IMR-90 (cell line): ENCODE results near the gene DCDC1. TPM values are rescaled to one million over a fixed set of nuclear protein-coding genes. Genes with fewer than 3 reads are reported as not detected.

Experiments
- ATAC-seq: fragments of 200-7000 bp; cut with Tn5 transposase; 2 replicates; pipeline ENCODE4 v1.9.1; 2020; ENCODE audit warnings: low read depth, mild to moderate bottlenecking, moderate library complexity
- BruUV-seq: library from RNA; stranded (reverse); fragments of 400-500 nt; replicated peaks from 2 replicates; lab custom pipeline; 2021; lab: Mats Ljungman, UMichigan
- CTCF ChIA-PET: fragments of 300-600 bp; formaldehyde crosslinking; extraction: SDS; loops from one replicate; lab custom pipeline; 2021; ENCODE audit warnings: antibody characterized with exemption; lab: Yijun Ruan, JAX
- POLR2A ChIA-PET: fragments of 300-600 bp; sonication (Branson Sonifier 250); formaldehyde crosslinking; loops from one replicate; lab custom pipeline; 2022; ENCODE audit warnings: antibody characterized with exemption; ENCODE audit not compliant: unreplicated experiment; lab: Charles Lee
- DNase-seq: peaks from one replicate; pipeline ENCODE4 v3.0.0; 2013
- H2AFZ ChIP-seq: replicated peaks from 2 replicates; pipeline ENCODE3; 2013; ENCODE audit warnings: low read length, mild to moderate bottlenecking; ENCODE audit not compliant: poor library complexity
- H2AK5ac ChIP-seq: 2 replicates; pipeline ENCODE4 v1.6.1; 2013; ENCODE audit warnings: low read depth, low read length, inconsistent platforms
- H2AK9ac ChIP-seq: replicated peaks from 2 replicates; pipeline ENCODE3; 2013; ENCODE audit warnings: mild to moderate bottlenecking, low read depth, low read length, moderate library complexity; ENCODE audit not compliant: poor library complexity
- H2BK120ac ChIP-seq: 2 replicates; pipeline ENCODE4 v1.6.1; 2013; ENCODE audit warnings: low read depth, low read length, inconsistent platforms
- H2BK15ac ChIP-seq: 3 replicates; pipeline ENCODE4 v1.6.1; 2013; ENCODE audit warnings: low read depth, low read length, inconsistent platforms
- H2BK20ac ChIP-seq: 2 replicates; pipeline ENCODE4 v1.6.1; 2013; ENCODE audit warnings: low read depth, mild to moderate bottlenecking, inconsistent platforms, low read length, moderate library complexity
- H2BK5ac ChIP-seq: 2 replicates; pipeline ENCODE4 v1.6.1; 2013; ENCODE audit warnings: mild to moderate bottlenecking, low read depth, low read length, inconsistent platforms; ENCODE audit not compliant: poor library complexity, severe bottlenecking
- H3K14ac ChIP-seq: replicated peaks from 2 replicates; pipeline ENCODE4 v1.6.1; 2013; ENCODE audit warnings: low read depth, low read length, inconsistent platforms
- H3K18ac ChIP-seq: 2 replicates; pipeline ENCODE4 v1.6.1; 2013; ENCODE audit warnings: low read depth, low read length, control low read depth
- H3K23ac ChIP-seq: 2 replicates; pipeline ENCODE4 v1.6.1; 2013; ENCODE audit warnings: low read depth, low read length, inconsistent platforms
- H3K27ac ChIP-seq: 2 replicates; pipeline ENCODE4 v1.5.1; 2013; ENCODE audit warnings: mild to moderate bottlenecking, control low read depth, low read length; ENCODE audit not compliant: insufficient read depth
- H3K27me3 ChIP-seq: 2 replicates; pipeline ENCODE4 v1.6.1; 2013; ENCODE audit warnings: low read length; ENCODE audit not compliant: control insufficient read depth, insufficient read depth
- H3K36me3 ChIP-seq: 2 replicates; pipeline ENCODE4 v1.6.1; 2013; ENCODE audit warnings: low read length, mixed read lengths; ENCODE audit not compliant: control insufficient read depth, insufficient read depth
- H3K4ac ChIP-seq: 2 replicates; pipeline ENCODE4 v1.6.1; 2013; ENCODE audit warnings: low read depth, low read length, inconsistent platforms
- H3K4me1 ChIP-seq: 2 replicates; pipeline ENCODE4 v1.6.1; 2013; ENCODE audit warnings: low read length, mixed read lengths; ENCODE audit not compliant: control insufficient read depth, insufficient read depth
- H3K4me2 ChIP-seq: 2 replicates; pipeline ENCODE4 v1.6.1; 2013; ENCODE audit warnings: low read depth, mild to moderate bottlenecking, control low read depth, low read length, moderate library complexity
- H3K4me3 ChIP-seq: 2 replicates; pipeline ENCODE4 v1.5.1; 2013; ENCODE audit warnings: low read depth, mild to moderate bottlenecking, control low read depth, low read length, moderate library complexity; ENCODE audit not compliant: insufficient read depth
- H3K56ac ChIP-seq: 2 replicates; pipeline ENCODE4 v1.6.1; 2013; ENCODE audit warnings: low read length, inconsistent platforms; ENCODE audit not compliant: insufficient read depth; ENCODE audit errors: extremely low read depth
- H3K79me1 ChIP-seq, 2 experiments: 2 replicates each; pipeline ENCODE4 v1.6.1; 2013; ENCODE audit warnings: low read length in 2 of 2, inconsistent platforms in 1 of 2, low read depth in 1 of 2
- H3K9ac ChIP-seq: 2 replicates; pipeline ENCODE4 v1.6.1; 2013; ENCODE audit warnings: low read depth, low read length, control low read depth
- H3K9me1 ChIP-seq: 2 replicates; pipeline ENCODE4 v1.6.1; 2013; ENCODE audit warnings: low read length, inconsistent platforms; ENCODE audit not compliant: insufficient read depth
- H3K9me3 ChIP-seq: 2 replicates; pipeline ENCODE4 v1.6.1; 2013; ENCODE audit warnings: low read length; ENCODE audit not compliant: control insufficient read depth, insufficient read depth
- H4K20me1 ChIP-seq: 2 replicates; pipeline ENCODE4 v1.6.1; 2013; ENCODE audit warnings: low read length, inconsistent platforms; ENCODE audit not compliant: insufficient read depth
- H4K5ac ChIP-seq: 2 replicates; pipeline ENCODE4 v1.6.1; 2013; ENCODE audit warnings: mild to moderate bottlenecking, low read depth, low read length, control low read depth
- H4K8ac ChIP-seq, 2 experiments: 2 replicates each; pipeline ENCODE4 v1.6.1; 2013; ENCODE audit warnings: low read depth in 2 of 2, low read length in 2 of 2, control low read depth in 1 of 2, inconsistent platforms in 1 of 2
- H4K91ac ChIP-seq: 2 replicates; pipeline ENCODE4 v1.6.1; 2013; ENCODE audit warnings: low read depth, low read length, inconsistent platforms; ENCODE audit not compliant: insufficient read depth
- MXI1 ChIP-seq: IDR thresholded peaks from 2 replicates; pipeline ENCODE4 v1.6.1; 2012; ENCODE audit warnings: low read depth, mild to moderate bottlenecking, low read length, moderate library complexity, borderline replicate concordance
- NFE2L2 ChIP-seq: fragments of 150-350 bp; IDR thresholded peaks from 2 replicates; pipeline ENCODE4 v1.6.1; 2016; ENCODE audit warnings: low read depth, mild to moderate bottlenecking, low read length
- RAD21 ChIP-seq: IDR thresholded peaks from 2 replicates; pipeline ENCODE4 v1.6.1; 2012; ENCODE audit warnings: low read length, improper control_type of control experiment
- WGBS, 2 experiments: methylation state at CpG; one replicate each; pipeline versions ENCODE4 v1.1.5 to v1.1.7; 2013; ENCODE audit warnings: missing lambda C conversion rate in 2 of 2; ENCODE audit not compliant: insufficient read length in 1 of 2; ENCODE audit errors: extremely low coverage in 2 of 2; 5-methylcytosine and 5-hydroxymethylcytosine counted together
- dilution Hi-C: fragments of 300-500 bp; cut with HindIII; formaldehyde crosslinking; loops from one replicate; pipeline ENCODE4 v1.14.3; 2018; ENCODE audit warnings: low sequenced_read_pairs; ENCODE audit not compliant: unreplicated experiment
- in situ Hi-C: fragments of 300-500 bp; cut with MboI; formaldehyde crosslinking; loops from 3 replicates; pipeline ENCODE4 v1.14.3; 2019; ENCODE audit warnings: low sequenced_read_pairs, inconsistent platforms, mixed read lengths
- intact Hi-C: fragments of 100-400 bp; cut with micrococcal nuclease; formaldehyde crosslinking; loops from 2 replicates; pipeline ENCODE4 v1.10.0; 2022
- polyA plus RNA-seq, 3 experiments: library from polyadenylated mRNA; depleted of rRNA; stranded (reverse); fragments of >200 nt; gene quantifications; 2 replicates each; pipeline ENCODE4 v1.2.3, GENCODE V29; 2012; ENCODE audit warnings: low replicate concordance in 1 of 3
- total RNA-seq: library from RNA; depleted of rRNA; stranded (reverse); fragments of >200 nt; gene quantifications from 2 replicates; pipeline ENCODE4 v1.2.3, GENCODE V29; 2012

Gene DCDC1
- total and polyA plus RNA-seq, 2 of the 4 experiments (the other 2 are of a cell fraction): not detected

DNA sequence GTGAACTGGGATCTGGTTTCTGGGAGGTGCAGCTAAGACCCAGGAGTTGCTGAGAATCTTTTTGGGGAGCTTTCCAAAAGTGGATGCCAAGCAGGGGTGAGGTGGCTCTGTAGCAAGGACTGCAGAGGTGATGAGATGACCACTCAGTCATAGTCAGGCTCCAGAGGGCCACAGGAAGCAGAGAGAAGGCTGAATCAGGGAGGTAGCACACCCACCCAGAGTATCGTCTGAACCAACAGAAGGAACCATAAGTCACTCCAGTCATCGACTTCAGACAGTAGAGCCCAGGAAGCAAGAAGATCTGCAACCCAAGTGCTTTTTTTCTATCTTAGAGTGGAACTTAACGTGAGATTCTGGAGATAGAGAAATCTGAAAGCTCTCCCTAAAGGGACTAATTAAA is 447.7 kb downstream of the DCDC1 start:
- intact Hi-C loops: no loop called here

More for the DNA sequence above, 447.7 kb downstream of the DCDC1 start:
- dilution Hi-C loops: no loop called here
- BruUV-seq: no TSS peak
- no peak overlapping the region for H3K56ac ChIP-seq
- no peaks in the 10 kb centered on the region for H3K79me1 ChIP-seq
- no peak overlapping the region for H3K4ac ChIP-seq
- H4K20me1 ChIP-seq: no peaks in the 10 kb centered on the region
- H3K36me3 ChIP-seq: no peaks in the 10 kb centered on the region
- DNase-seq (no peak), ATAC-seq (no peak)
- H3K23ac ChIP-seq: no peak overlapping the region
- no peak overlapping the region for H4K5ac ChIP-seq
- WGBS, 2 experiments: no CpG with 5 or more reads among the region's 3 CpGs
- H4K8ac ChIP-seq: no peak overlapping the region
- no peaks in the 10 kb centered on the region for H3K27me3 ChIP-seq
- H2BK5ac ChIP-seq: no peak overlapping the region
- no peak overlapping the region for H2BK120ac ChIP-seq
- H3K4me3 ChIP-seq: no peak overlapping the region
- H2AK5ac ChIP-seq: no peak overlapping the region
- H2BK15ac ChIP-seq: no peak overlapping the region
- POLR2A ChIA-PET: no interaction called here
- H3K4me2 ChIP-seq: no peak overlapping the region
- H4K91ac ChIP-seq: no peak overlapping the region
- no peaks in the 10 kb centered on the region for H3K4me1 ChIP-seq
- no peaks in the 10 kb centered on the region for H3K9me1 ChIP-seq
- in situ Hi-C loops: loop anchor here (10.0 kb wide), 1 partner anchor 577 kb away; no protein-coding TSS in a partner anchor
- H3K9me3 ChIP-seq: no peaks in the 10 kb centered on the region
- H3K14ac ChIP-seq: no peak overlapping the region
- H3K27ac ChIP-seq: no peak overlapping the region
- H3K18ac ChIP-seq: no peak overlapping the region
- CTCF ChIA-PET: no interaction called here
- no peak overlapping the region for H2AK9ac ChIP-seq
- TF ChIP-seq NFE2L2 (no peak), RAD21 (no peak), MXI1 (no peak)
- no peak overlapping the region for H2AFZ ChIP-seq
- no peak overlapping the region for H3K9ac ChIP-seq
- no peak overlapping the region for H2BK20ac ChIP-seq
